Glomerular visceral epithelial cell (primary cell): ENCODE measurements around the gene CYB561A3.

ENCODE experiments used
- DNase-seq: peaks from one replicate; pipeline ENCODE4 v3.0.0-alpha.2; 2016; ENCODE audit errors: extremely low spot score

Gene CYB561A3

GRCh38 chr11:61325649-61326414 lies 35.9 kb downstream of the CYB561A3 start:
- DNase-seq: no peak

GRCh38 chr11:61315260-61315659 lies 46.4 kb downstream of the CYB561A3 start:
- DNase-seq: no peak

- DNase-seq: no peak
These were observed 50.9 kb downstream of the CYB561A3 start for GRCh38 chr11:61310749-61311148.

- no peak for DNase-seq
These were observed 51.9 kb downstream of the CYB561A3 start for GRCh38 chr11:61309739-61310138.

GRCh38 chr11:61309141-61309540 lies 52.5 kb downstream of the CYB561A3 start:
- DNase-seq: no peak

GRCh38 chr11:61307354-61307753 lies 54.3 kb downstream of the CYB561A3 start:
- no peak for DNase-seq

- DNase-seq: no peak
These were observed 55.5 kb downstream of the CYB561A3 start for GRCh38 chr11:61306221-61306620.

- DNase-seq: no peak
These were observed 56.3 kb downstream of the CYB561A3 start for GRCh38 chr11:61305417-61305816.

GRCh38 chr11:61303725-61304124 lies 58.0 kb downstream of the CYB561A3 start:
- DNase-seq: no peak

GRCh38 chr11:61302550-61302949 lies 59.1 kb downstream of the CYB561A3 start:
- DNase-seq: no peak
